Body of pancreas (tissue), 4 donors: ENCODE results near the gene NGEF.

Experiments
- CTCF ChIP-seq, 7 experiments: fragments of 450-650 bp in 4 of 7; fragments of 200-600 bp in 3 of 7; sonication (generic) in 3 of 7; IDR thresholded peaks; one replicate each; pipeline ENCODE4 v1.5.1; 2016 to 2019; ENCODE audit warnings: antibody characterized with exemption in 7 of 7
- POLR2A ChIP-seq, 3 donors: fragments of 450-650 bp; IDR thresholded peaks; one replicate each; pipeline ENCODE4 v1.6.1; 2016; ENCODE audit warnings: antibody characterized with exemption in 3 of 3, mild to moderate bottlenecking in 2 of 3

GRCh38 chr2:233032551-233033320 is 19.7 kb upstream of the NGEF start, which contains the start of gene NEU2:
- no peak for TF ChIP-seq CTCF (IDR thresholded peaks at IDR 0.05)
- TF ChIP-seq POLR2A (IDR thresholded peaks at IDR 0.05) = no peak
